Thoracic aorta (tissue), 2 donors: ENCODE data around the gene PTGER3. TPM values are rescaled to one million over a fixed set of nuclear protein-coding genes. Genes with fewer than 3 reads are reported as not detected.

Source experiments
- ATAC-seq: fragments of 150-250 bp; one replicate; pipeline ENCODE4 v1.8.0; 2017; ENCODE audit warnings: low read depth; ENCODE audit not compliant: insufficient number of reproducible peaks, low FRiP score
- DNase-seq: peaks from one replicate; pipeline ENCODE4 v3.0.0-alpha.2; 2020; ENCODE audit warnings: low spot score
- H3K27ac ChIP-seq, 2 donors: fragments of 200-600 bp; sonication (generic); 1 replicate in 1 of 2; 2 replicates in 1 of 2; pipeline ENCODE4 v1.5.1; 2016; ENCODE audit warnings: mild to moderate bottlenecking in 2 of 2, moderate library complexity in 2 of 2
- H3K27me3 ChIP-seq: fragments of 200-600 bp; sonication (generic); replicated peaks from 2 replicates; pipeline ENCODE4 v1.6.0; 2016; ENCODE audit warnings: mild to moderate bottlenecking; ENCODE audit not compliant: insufficient read depth
- H3K36me3 ChIP-seq: fragments of 200-600 bp; sonication (generic); one replicate; pipeline ENCODE4 v1.5.1; 2016
- H3K4me1 ChIP-seq, 2 donors: fragments of 200-600 bp; sonication (generic); 1 replicate in 1 of 2; 2 replicates in 1 of 2; pipeline versions ENCODE4 v1.5.1 to v1.6.0; 2016; ENCODE audit warnings: low read depth in 2 of 2, mild to moderate bottlenecking in 1 of 2; ENCODE audit not compliant: control insufficient read depth in 1 of 2
- H3K4me3 ChIP-seq: fragments of 200-600 bp; sonication (generic); 2 replicates; pipeline ENCODE4 v1.5.1; 2016; ENCODE audit warnings: mild to moderate bottlenecking
- H3K9me3 ChIP-seq: fragments of 200-600 bp; sonication (generic); 2 replicates; pipeline ENCODE4 v1.5.1; 2016
- total RNA-seq, 2 donors: library from RNA; depleted of rRNA; stranded (reverse); fragments of >200 nt; gene quantifications; one replicate each; pipeline versions ENCODE4 v1.1.0 to v1.2.3, GENCODE V29; 2016
- TF ChIP-seq, protein P1 (sequence below): fragments of 200-600 bp; sonication (generic); IDR thresholded peaks from one replicate; pipeline ENCODE4 v1.5.1; 2019; ENCODE audit warnings: antibody characterized with exemption

Gene PTGER3
- total RNA-seq, 2 donors from 2014 or later: 45.2 to 61.7 TPM

DNA sequence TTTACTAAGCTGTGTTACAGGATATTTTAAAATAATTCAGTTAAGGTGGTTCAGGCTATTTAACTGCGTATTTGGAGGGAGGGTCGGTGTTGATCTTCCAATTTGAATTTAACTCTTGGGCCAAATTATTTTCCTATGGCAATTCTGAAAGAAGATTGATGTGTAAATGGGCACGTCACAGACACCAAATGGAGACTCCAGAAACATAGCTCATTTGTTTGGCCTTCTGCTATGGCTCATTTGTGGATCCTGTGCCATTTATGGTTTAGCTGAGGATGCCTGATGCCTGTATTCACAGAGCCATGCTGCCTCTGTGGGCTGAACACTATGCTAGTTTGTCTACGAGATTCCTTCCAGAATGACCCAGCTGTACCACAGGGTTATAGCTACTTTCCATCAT lies 70.6 kb downstream of the PTGER3 start:
- TF ChIP-seq, protein P1, sequence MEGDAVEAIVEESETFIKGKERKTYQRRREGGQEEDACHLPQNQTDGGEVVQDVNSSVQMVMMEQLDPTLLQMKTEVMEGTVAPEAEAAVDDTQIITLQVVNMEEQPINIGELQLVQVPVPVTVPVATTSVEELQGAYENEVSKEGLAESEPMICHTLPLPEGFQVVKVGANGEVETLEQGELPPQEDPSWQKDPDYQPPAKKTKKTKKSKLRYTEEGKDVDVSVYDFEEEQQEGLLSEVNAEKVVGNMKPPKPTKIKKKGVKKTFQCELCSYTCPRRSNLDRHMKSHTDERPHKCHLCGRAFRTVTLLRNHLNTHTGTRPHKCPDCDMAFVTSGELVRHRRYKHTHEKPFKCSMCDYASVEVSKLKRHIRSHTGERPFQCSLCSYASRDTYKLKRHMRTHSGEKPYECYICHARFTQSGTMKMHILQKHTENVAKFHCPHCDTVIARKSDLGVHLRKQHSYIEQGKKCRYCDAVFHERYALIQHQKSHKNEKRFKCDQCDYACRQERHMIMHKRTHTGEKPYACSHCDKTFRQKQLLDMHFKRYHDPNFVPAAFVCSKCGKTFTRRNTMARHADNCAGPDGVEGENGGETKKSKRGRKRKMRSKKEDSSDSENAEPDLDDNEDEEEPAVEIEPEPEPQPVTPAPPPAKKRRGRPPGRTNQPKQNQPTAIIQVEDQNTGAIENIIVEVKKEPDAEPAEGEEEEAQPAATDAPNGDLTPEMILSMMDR: no peak
- ATAC-seq (no peak), DNase-seq (no peak)
- Histone ChIP-seq H3K27ac (no peak overlapping the region), H3K4me1 (peaks cover 18 to 21% of the 10 kb centered on the region in 2 donors), H3K4me3 (no peak overlapping the region), H3K27me3 (no peaks in the 10 kb centered on the region), H3K36me3 (no peaks in the 10 kb centered on the region), H3K9me3 (no peaks in the 10 kb centered on the region)

DNA sequence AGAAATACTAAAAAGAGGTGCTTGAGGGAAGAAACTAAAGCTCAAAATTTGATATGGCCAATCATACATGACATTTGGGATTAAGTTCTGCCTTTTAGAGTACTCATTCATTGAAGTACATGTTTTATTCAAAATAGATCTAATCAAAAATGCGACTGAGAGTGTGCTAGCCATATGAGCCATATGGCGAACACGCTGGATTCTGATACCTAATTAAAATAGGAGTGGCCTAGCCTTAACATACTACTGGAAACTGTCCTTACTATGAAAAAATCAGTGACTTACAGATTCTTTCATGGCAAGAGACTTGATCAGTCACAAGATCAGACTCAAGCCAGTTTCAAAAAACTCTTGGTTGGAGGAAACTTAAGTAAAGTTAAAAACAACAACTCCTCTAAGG lies 73.9 kb downstream of the PTGER3 start:
- no peaks in the 10 kb centered on the region for H3K27me3 ChIP-seq
- H3K4me3 ChIP-seq: no peak overlapping the region
- TF ChIP-seq, protein P1: no peak
- H3K9me3 ChIP-seq: no peaks in the 10 kb centered on the region
- peaks cover 1 to 5% of the 10 kb centered on the region in 2 donors for H3K4me1 ChIP-seq
- H3K36me3 ChIP-seq: no peaks in the 10 kb centered on the region
- H3K27ac ChIP-seq: no peak overlapping the region
- DNase-seq: no peak
- no peak for ATAC-seq

DNA sequence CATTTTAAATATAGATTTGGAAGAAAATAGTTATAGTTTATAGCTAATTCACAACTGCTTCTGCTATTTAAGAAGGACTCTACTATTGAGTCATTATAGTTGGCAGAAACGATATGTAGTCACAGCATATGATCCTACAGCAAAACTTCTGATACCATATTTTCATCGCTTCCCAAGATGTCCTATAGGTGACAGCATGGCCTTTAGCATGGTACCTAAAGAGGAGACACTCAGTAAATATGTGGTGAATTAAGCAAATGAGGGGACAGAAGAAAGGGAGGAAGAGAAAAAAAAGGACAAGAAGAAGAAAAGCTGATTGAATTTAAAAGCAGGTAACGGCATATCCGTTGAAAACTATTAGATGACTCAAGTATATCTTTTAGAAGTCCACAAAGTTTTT lies 77.2 kb downstream of the PTGER3 start:
- TF ChIP-seq, protein P1: no peak

DNA sequence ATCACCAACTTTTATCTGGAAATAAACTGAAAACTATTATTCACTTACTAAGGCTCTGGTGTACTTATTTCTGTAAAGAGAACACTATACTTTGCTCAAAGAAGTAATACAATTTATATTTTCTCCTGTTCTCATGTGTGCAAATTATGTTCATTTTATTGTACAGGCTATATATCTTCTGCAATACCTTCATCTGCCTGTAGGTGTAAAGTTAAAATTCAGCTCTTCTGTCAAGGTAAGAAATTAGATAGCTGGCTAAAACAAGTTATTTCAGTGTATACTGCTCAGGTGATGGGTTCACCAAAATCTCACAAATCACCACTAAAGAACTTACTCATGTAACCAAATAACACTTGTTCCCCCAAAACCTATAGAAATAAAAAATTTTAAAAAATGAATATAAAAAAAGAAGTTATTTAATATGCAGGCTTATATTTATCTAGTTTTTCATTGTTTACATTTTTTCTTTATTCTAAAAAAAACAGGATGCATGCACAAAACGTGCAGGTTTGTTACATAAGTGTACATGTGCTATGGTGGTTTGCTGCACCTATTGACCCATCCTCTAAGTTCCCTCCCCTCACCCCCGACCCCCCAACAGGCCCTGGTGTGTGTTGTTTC lies 81.5 kb downstream of the PTGER3 start:
- ATAC-seq (no peak), DNase-seq (no peak)
- Histone ChIP-seq H3K27me3 (no peaks in the 10 kb centered on the region), H3K27ac (no peak overlapping the region), H3K4me1 (no peaks in the 10 kb centered on the region), H3K36me3 (no peaks in the 10 kb centered on the region), H3K9me3 (no peaks in the 10 kb centered on the region), H3K4me3 (no peak overlapping the region)
- TF ChIP-seq, protein P1: peak; percentile 24

More for the DNA sequence above, 77.2 kb downstream of the PTGER3 start:
- no peak for ATAC-seq
- no peaks in the 10 kb centered on the region for H3K9me3 ChIP-seq
- no peaks in the 10 kb centered on the region for H3K4me1 ChIP-seq
- H3K36me3 ChIP-seq: no peaks in the 10 kb centered on the region
- no peak overlapping the region for H3K4me3 ChIP-seq
- H3K27me3 ChIP-seq: no peaks in the 10 kb centered on the region
- H3K27ac ChIP-seq: no peak overlapping the region
- no peak for DNase-seq

DNA sequence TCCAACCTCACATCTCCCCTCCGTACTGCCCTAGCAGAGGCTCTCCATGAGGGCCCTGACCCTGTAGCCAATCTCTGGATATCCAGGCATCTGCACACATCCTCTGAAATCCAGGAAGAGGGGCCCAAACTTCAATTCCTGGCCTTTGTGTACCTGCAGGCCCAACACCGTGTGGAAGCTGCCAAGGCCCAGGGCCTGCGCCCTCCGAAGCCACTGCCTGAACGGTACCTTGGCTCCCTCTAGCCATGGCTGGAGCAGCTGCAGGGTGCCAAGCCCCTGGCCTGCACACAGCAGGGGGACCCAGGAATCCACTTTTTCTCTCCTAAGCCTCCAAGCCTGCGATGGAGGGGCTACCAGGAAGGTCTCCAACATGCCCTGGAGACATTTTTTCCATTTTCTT lies 84.2 kb downstream of the PTGER3 start:
- TF ChIP-seq, protein P1: no peak
- ATAC-seq (no peak), DNase-seq (no peak)
- no peaks in the 10 kb centered on the region for H3K4me1 ChIP-seq
- no peaks in the 10 kb centered on the region for H3K27me3 ChIP-seq
- H3K36me3 ChIP-seq: no peaks in the 10 kb centered on the region
- H3K9me3 ChIP-seq: no peaks in the 10 kb centered on the region
- H3K27ac ChIP-seq: no peak overlapping the region
- H3K4me3 ChIP-seq: no peak overlapping the region
